CD4-positive, alpha-beta T cell (primary cell): ENCODE data around the gene PID1. TPM values are rescaled to one million over a fixed set of nuclear protein-coding genes. Genes with fewer than 3 reads are reported as not detected.

Experiments used
- ATAC-seq: fragments of 200-7000 bp; cut with Tn5 transposase; one replicate; pipeline ENCODE4 v1.10.0; 2022; ENCODE audit warnings: mild to moderate bottlenecking; ENCODE audit not compliant: poor library complexity
- CTCF ChIA-PET: fragments of 350-600 bp; sonication (Branson Sonifier 250); formaldehyde crosslinking; loops from one replicate; lab custom pipeline; 2021; ENCODE audit warnings: antibody characterized with exemption, inconsistent platforms; lab: Charles Lee
- POLR2A ChIA-PET: fragments of 350-600 bp; sonication (Branson Sonifier 250); formaldehyde crosslinking; loops from one replicate; lab custom pipeline; 2021; ENCODE audit warnings: antibody characterized with exemption, inconsistent platforms; lab: Charles Lee
- DNase-seq, 14 experiments: peaks; one replicate each; pipeline ENCODE4 v3.0.0-alpha.2; 2013 to 2020; ENCODE audit warnings: mixed read lengths in 2 of 14
- H3K27ac ChIP-seq, 2 donors: one replicate each; pipeline versions ENCODE4 v1.5.1 to v1.7.0; 2013; ENCODE audit warnings: low read length in 2 of 2, low read depth in 1 of 2, mild to moderate bottlenecking in 1 of 2
- H3K27me3 ChIP-seq, 2 experiments: 1 replicate in 1 of 2; 2 replicates in 1 of 2; pipeline versions ENCODE4 v1.6.1 to v1.7.0; 2013; ENCODE audit warnings: low read length in 2 of 2, control low read depth in 1 of 2, mild to moderate bottlenecking in 1 of 2, moderate library complexity in 1 of 2; ENCODE audit not compliant: insufficient read depth in 2 of 2, control insufficient read depth in 1 of 2
- H3K36me3 ChIP-seq: one replicate; pipeline ENCODE4 v1.6.1; 2013; ENCODE audit warnings: low read length, control low read depth; ENCODE audit not compliant: insufficient read depth
- H3K4me1 ChIP-seq: one replicate; pipeline ENCODE4 v1.6.1; 2013; ENCODE audit warnings: low read length, control low read depth; ENCODE audit not compliant: insufficient read depth
- H3K4me3 ChIP-seq: one replicate; pipeline ENCODE4 v1.5.1; 2013; ENCODE audit warnings: mild to moderate bottlenecking, low read length, moderate library complexity
- H3K9me3 ChIP-seq, 2 experiments: 1 replicate in 1 of 2; 2 replicates in 1 of 2; pipeline versions ENCODE4 v1.6.1 to v1.7.0; 2013; ENCODE audit warnings: low read length in 2 of 2, mild to moderate bottlenecking in 2 of 2, control low read depth in 1 of 2, moderate library complexity in 1 of 2; ENCODE audit not compliant: control insufficient read depth in 1 of 2, insufficient read depth in 1 of 2
- H3K27ac Mint-ChIP-seq: one replicate; pipeline ENCODE4 v1.8.0; 2020; ENCODE audit warnings: mixed read lengths
- H3K27me3 Mint-ChIP-seq: one replicate; pipeline ENCODE4 v1.8.0; 2021; ENCODE audit warnings: mixed read lengths
- H3K36me3 Mint-ChIP-seq: one replicate; pipeline ENCODE4 v1.8.0; 2021; ENCODE audit warnings: low read depth, mixed read lengths
- H3K4me1 Mint-ChIP-seq: one replicate; pipeline ENCODE4 v1.8.0; 2021; ENCODE audit warnings: low read depth, mixed read lengths
- H3K4me3 Mint-ChIP-seq: one replicate; pipeline ENCODE4 v1.8.0; 2020; ENCODE audit warnings: mild to moderate bottlenecking, mixed read lengths
- H3K9me3 Mint-ChIP-seq: one replicate; pipeline ENCODE4 v1.8.0; 2020; ENCODE audit warnings: mixed read lengths
- CTCF ChIP-seq: fragments of 200-600 bp; IDR thresholded peaks from one replicate; pipeline ENCODE4 v1.8.0; 2022; ENCODE audit warnings: antibody characterized with exemption, mild to moderate bottlenecking
- intact Hi-C, 2 experiments: fragments of 100-400 bp; cut with DNase I in 1 of 2; cut with micrococcal nuclease in 1 of 2; formaldehyde crosslinking; loops; one replicate each; pipeline versions ENCODE4 v1.15.1 to v1.9.0; 2023 to 2025; cut with DNase I, micrococcal nuclease
- total RNA-seq, 174 experiments: library from RNA in 2 of 174; stranded (reverse) in 2 of 174; gene quantifications; one replicate each; pipeline ENCODE4 v1.2.3 and lab custom pipeline; 2021 to 2026

The PID1 gene
- total RNA-seq, 2 experiments from 2014 or later, result 0.38 to 0.53 TPM

- Histone ChIP-seq H3K27ac (no peak overlapping the region), H3K9me3 (no peaks in the 10 kb centered on the region), H3K4me1 (no peaks in the 10 kb centered on the region), H3K27me3 (no peaks in the 10 kb centered on the region), H3K4me3 (no peak overlapping the region), H3K36me3 (no peaks in the 10 kb centered on the region)
- intact Hi-C loops, result no loop called here
- Mint-ChIP-seq H3K9me3 (peaks cover 3% of the 10 kb centered on the region), H3K27ac (no peak overlapping the region), H3K4me3 (no peak overlapping the region), H3K27me3 (no peaks in the 10 kb centered on the region), H3K4me1 (no peaks in the 10 kb centered on the region), H3K36me3 (no peaks in the 10 kb centered on the region)
- ChIA-PET POLR2A (no interaction called here), CTCF (no interaction called here)
- ATAC-seq (no peak), DNase-seq (no peak)
- no peak for TF ChIP-seq CTCF
Measured at GRCh38 chr2:229137066-229137465, 134.0 kb downstream of the PID1 start.

GRCh38 chr2:229133155-229133772 lies 137.8 kb downstream of the PID1 start:
- Histone ChIP-seq H3K27ac (no peak overlapping the region), H3K36me3 (no peaks in the 10 kb centered on the region), H3K27me3 (no peaks in the 10 kb centered on the region), H3K9me3 (peaks cover 0 to 6% of the 10 kb centered on the region in 2 experiments), H3K4me1 (no peaks in the 10 kb centered on the region), H3K4me3 (no peak overlapping the region)
- Mint-ChIP-seq H3K36me3 (no peaks in the 10 kb centered on the region), H3K4me3 (no peak overlapping the region), H3K4me1 (no peaks in the 10 kb centered on the region), H3K27ac (no peak overlapping the region), H3K9me3 (peaks cover 3% of the 10 kb centered on the region), H3K27me3 (no peaks in the 10 kb centered on the region)
- no peak for TF ChIP-seq CTCF
- ChIA-PET CTCF (interaction anchor here (0.7 kb wide), 1 partner anchor 9 kb away, joined by 3 read pairs; no protein-coding TSS in a partner anchor), POLR2A (no interaction called here)
- no peak for DNase-seq
- no peak for ATAC-seq
- intact Hi-C loops, result no loop called here

- Histone ChIP-seq H3K27ac (no peak overlapping the region), H3K9me3 (peaks cover 0 to 6% of the 10 kb centered on the region in 2 experiments), H3K36me3 (no peaks in the 10 kb centered on the region), H3K4me1 (no peaks in the 10 kb centered on the region), H3K4me3 (no peak overlapping the region), H3K27me3 (no peaks in the 10 kb centered on the region)
- H3K27me3 Mint-ChIP-seq, result no peaks in the 10 kb centered on the region
- POLR2A ChIA-PET, result no interaction called here
- no peaks in the 10 kb centered on the region for H3K4me1 Mint-ChIP-seq
- peaks cover 3% of the 10 kb centered on the region for H3K9me3 Mint-ChIP-seq
- no peak overlapping the region for H3K27ac Mint-ChIP-seq
- H3K4me3 Mint-ChIP-seq, result no peak overlapping the region
- CTCF ChIA-PET, result no interaction called here
- no peak for DNase-seq
- H3K36me3 Mint-ChIP-seq, result no peaks in the 10 kb centered on the region
- no peak for ATAC-seq
- intact Hi-C loops, result no loop called here
- TF ChIP-seq CTCF, result no peak
Measured at GRCh38 chr2:229132236-229132635, 138.9 kb downstream of the PID1 start.
